A204.1 (cell line): ENCODE data around the gene CORO2B.

ENCODE experiments used
- FAIRE-seq: peaks from 2 replicates; lab custom pipeline; 2012; peaks lifted over from hg19 to GRCh38; lab: Jason Lieb, UNC

CORO2B gene

DNA sequence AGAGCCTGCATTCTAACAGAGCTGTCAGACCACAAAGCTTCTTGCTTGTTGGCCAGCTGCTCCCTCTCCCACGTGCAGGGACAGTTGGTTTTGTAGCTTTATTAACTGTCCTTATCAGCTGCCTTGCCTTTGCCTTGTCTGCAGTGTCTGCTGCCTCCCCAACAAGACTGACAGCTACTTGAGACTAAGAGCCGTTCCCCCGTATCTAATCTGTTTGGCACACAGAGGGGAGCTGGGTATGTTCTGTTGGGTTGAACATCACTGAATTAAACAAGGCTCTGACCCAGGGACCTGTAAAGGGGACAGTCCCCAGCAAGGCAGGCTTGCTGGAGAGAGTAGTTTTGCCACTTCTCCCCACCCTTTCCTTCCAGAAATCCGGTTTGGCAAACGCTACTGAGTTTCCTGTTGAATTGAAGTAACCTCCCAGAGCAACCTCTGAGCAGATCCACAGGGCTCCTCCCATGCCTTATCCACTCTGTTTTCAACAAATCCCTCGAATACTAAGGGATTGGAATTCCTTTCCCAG, 125.8 kb downstream of the CORO2B start:
- FAIRE-seq = no peak

DNA sequence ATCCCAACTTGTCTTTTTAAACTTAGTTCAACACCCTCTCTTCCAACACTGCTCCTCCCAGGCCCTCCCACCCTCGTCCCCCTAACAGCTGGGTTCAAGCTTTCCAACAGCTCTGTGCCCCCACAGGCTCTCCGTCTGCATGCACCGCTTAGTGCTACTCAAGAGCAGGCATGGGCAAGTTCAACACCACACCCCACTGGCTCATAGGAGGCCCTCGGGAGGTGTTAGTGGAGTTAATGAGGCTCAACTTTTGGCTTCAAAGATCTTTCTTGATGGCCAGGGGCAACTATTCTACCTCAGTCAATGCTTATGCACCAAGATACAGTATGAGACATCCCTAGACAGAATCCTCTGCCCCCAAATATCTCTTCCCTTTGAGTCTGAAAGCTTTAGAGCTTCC, 127.5 kb downstream of the CORO2B start:
- FAIRE-seq = no peak

DNA sequence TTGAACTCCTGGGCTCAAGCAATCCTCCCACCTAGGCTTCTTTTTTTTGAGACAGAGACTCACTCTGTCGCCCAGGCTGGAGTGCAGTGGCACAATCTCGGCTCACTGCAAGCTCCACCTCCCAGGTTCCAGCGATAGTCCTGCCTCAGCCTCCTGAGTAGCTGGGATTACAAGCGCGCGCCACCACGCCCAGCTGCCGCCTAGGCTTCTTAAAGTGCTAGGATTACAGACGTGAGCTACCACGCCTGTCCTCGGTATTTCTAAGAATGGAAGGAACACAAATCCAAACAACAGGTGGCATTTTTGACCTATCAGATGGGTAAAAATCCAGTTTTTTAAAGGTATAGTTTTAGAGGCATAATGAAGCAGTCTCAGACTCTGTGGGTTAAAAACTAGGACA, 128.1 kb downstream of the CORO2B start:
- FAIRE-seq = no peak

DNA sequence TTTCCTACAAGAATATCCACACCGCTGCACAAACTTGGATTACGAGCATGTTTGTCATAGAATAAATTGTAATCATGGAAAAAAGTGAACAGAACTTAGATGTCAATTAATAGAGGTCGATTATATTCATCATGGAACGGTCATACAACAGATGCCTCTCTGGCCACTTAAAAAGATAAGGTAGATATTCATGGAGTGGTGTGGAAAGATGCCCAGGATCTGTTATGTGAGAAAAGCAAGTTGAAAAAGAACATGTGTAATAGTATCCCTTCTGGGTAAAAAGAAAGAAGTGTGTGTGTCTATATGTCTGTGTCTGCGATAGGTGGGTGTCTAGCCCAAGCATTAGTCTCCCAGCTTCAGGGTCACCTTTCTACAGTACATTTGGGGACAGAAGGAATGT, 128.6 kb downstream of the CORO2B start:
- FAIRE-seq = no peak

DNA sequence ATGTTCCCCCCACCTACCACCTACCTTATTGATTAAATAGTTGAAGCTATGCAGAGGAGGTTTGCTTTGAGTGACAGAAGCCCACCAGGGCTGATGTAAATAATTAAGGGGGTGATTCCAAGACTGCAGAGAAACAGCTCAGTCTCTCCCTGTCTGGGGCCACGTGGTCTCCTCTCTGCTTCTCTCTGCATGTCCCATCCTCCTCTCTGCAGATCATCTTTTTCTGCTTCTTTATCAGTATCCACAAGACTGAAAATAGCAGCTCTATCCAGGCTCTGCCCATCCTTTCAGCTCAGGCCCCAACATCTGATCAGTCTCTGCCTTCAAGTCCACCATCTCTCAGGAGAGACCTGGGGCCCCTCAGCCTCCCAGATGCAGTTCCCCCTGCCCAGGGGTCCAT, 131.1 kb downstream of the CORO2B start:
- FAIRE-seq = no peak

DNA sequence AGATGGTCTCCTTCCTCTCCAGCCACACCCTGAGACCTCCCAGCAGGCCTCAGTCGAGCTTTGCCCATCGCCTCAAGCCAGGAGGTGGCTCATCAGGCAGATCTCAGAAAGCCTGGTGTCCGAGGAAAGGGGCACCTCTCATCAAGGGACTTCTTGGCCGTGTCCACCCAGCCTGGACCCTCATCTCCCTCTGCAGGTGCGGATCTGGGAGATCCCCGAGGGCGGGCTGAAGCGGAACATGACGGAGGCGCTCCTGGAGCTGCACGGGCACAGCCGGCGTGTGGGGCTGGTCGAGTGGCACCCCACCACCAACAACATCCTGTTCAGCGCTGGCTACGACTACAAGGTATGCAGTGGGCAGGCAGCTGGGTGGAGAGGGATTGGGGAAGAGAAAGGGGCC, 131.7 kb downstream of the CORO2B start:
- FAIRE-seq = no peak

DNA sequence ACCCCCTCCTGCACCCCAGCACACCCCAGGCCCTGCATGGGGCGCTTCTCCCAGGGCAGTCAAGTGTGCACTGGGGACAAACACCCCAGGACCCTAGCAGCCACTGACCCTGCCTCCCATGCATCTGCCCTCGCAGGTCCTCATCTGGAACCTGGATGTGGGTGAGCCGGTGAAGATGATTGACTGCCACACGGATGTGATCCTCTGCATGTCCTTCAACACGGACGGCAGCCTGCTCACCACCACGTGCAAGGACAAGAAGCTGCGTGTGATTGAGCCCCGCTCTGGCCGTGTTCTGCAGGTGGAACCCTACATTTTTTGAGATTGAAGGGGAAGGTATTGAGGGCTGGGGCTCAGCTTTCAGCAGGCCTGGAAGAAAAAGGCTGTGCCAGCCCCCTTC, 132.6 kb downstream of the CORO2B start:
- FAIRE-seq = no peak

DNA sequence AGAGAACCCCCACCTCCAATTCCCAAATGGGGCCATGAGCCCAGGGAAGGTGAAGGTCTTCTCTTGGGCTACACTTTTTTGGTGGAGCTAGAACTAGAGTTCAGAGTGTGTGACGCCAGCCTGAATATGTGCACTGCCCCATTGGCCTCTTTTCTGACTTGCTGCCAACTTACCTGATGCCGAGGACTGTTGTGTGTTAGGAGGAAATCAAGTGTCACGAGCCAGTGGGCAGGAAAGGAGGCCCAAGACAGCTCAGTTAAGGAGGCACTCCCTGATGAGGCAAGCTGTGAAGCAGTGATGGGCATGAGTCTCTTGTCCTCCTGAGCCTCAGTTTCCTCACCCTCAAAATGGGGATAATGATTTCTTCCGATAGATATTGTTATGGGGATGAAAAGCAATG, 134.1 kb downstream of the CORO2B start:
- no peak for FAIRE-seq

DNA sequence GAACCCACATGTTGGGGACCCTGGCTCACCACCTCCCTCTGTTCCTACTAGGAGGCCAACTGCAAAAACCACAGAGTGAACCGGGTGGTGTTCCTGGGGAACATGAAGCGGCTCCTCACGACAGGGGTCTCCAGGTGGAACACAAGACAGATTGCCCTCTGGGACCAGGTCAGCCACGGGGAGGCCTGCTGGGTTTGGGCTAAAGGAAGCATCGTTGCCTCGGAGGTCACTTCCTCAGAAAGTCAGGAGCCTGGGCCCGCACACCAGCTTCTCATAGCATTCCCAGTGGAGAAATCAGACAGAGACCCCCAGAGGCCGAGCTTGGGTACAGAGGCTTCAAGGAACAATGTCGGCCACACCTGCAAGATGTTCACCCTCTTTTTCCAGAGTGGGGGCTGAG, 135.1 kb downstream of the CORO2B start:
- FAIRE-seq = no peak

DNA sequence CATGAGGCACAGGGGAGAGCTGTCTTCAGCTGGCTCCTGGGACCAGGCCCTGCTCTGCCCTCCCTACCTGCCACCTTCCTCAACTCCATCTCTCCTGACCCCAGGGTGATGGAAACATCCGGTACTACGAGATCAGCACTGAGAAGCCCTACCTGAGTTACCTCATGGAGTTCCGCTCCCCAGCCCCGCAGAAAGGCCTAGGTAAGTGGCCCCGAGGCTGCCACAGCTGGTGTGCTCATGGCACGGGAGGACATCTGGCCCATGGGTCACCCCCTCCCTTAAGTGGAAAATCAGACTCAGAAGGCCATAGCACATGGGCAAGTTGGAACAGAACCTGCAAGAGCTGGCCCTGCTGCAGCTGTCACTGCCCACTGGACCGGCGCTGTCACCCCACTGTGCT, 136.3 kb downstream of the CORO2B start:
- no peak for FAIRE-seq

DNA sequence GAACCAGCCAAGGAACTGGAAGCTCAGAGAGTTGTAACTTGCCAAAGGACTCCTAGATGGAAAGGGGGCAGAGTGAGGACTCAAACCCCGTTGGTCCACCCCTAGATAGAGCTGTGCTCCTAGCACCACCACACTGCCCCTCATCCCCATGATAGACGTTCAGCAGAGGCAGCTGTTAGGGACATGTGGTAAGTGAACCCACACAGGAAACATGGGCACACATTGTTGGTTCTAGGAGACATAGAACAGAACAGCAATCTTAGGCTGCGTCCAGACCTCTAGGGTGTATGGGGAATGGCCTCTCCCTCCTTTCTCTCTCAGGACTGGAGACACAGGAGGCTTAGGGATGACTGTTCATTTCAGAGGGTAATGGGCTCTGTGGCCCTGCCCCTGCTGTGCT, 139.2 kb downstream of the CORO2B start:
- no peak for FAIRE-seq

DNA sequence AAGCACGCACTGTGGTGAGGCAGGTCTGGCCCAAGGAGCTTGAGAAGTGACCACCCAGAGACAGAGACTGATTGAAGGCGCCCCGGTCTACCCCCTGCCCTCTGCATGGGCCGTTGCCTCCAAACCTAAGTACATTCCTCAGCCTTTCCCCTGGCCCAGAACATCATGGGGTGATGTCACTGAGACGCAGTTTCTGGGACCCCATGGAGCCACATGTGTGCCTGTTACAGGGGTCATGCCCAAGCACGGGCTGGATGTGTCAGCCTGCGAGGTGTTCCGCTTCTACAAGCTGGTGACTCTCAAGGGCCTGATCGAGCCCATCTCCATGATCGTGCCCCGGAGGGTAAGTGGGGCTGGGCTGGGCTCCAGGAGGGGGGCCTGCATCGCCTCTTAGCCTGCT, 139.7 kb downstream of the CORO2B start:
- FAIRE-seq = no peak

DNA sequence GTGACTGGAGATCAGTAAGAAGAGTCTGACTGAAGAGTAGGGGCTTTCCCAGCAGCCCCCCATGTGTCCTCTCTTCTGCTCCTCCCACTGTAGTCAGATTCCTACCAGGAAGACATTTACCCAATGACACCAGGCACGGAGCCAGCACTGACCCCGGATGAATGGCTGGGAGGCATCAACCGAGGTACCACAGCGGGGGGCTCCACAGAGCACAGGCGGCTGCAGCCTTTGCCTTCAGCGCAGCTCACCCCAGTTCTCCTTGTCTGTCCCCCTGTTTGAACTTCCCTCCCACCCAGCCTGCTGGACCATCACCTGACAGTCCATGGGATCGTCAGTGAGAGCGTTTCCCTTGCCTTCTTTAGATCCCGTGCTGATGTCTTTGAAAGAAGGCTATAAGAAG, 140.3 kb downstream of the CORO2B start:
- no peak for FAIRE-seq

DNA sequence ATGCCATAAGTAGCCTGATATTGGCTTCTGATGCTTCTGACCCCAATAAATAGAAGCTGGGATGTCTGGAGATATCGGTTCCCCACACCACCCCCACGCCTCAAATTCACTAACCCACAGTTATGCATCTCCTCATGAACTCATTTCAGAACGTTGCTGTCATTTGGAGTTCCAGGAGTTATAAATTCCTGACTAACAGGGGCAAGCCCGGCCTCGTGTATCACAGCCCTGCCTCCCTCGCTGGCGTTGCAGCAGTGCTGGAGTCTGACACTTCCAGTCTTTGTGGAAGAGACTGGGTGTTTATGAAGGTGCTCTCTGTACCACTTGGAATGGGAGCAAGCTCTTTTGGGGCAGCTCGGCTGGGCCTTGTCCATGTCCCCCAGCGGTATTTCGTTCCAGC, 140.9 kb downstream of the CORO2B start:
- no peak for FAIRE-seq

DNA sequence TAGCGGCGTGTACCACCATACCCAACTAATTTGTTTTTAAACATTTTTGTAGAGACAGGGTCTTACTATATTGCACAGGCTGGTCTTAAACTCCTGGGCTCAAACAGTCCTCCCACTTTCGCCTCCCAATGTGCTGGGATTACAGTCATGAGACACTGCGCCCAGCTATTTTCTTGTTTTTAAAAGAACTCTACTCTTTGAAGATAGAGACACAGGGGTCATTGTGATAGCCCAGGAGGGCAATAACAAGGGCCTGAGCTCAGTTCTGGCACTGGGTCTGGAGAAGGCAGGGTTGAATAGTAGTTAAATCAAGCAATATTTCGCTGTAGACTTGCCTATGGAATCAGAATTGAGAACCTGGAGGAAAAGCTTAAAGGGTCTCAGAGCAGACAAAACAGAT, 143.1 kb downstream of the CORO2B start:
- no peak for FAIRE-seq

DNA sequence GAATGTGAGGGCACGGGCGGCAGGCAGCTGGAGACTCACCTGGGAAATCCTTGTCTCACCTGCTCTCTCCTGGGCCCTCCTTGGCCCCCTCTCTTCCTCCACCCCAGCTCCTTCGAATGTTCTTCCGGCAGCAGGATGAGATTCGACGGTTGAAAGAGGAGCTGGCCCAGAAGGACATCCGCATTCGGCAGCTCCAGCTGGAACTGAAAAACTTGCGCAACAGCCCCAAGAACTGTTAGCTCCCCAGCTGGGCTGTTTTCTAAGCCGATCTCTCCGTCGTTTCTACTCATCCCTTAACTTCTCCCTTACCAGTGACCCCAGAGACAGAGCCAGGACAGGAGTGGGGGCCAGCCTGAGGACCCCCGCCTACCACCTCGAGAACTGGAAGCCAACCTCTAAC, 146.9 kb downstream of the CORO2B start:
- no peak for FAIRE-seq

DNA sequence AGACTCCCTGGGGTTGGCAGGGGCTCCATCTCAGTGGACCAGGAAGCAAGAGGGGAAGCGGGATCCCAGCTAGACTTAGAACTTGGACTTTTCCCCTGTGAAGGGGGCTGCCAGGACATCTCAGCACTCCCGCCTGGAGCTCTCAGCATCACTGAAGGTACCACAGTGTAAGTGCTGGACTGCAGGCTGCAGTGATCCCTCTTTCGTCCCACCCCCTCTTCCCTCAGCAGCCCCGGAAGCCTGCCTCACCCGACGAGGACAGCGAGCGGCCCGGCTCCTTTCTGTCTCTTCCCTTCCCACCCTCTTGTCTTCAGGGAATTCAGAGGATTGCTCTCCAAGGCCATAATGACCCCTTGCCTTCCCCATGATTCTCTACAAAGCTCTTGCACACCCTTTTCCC, 147.5 kb downstream of the CORO2B start:
- FAIRE-seq = no peak

DNA sequence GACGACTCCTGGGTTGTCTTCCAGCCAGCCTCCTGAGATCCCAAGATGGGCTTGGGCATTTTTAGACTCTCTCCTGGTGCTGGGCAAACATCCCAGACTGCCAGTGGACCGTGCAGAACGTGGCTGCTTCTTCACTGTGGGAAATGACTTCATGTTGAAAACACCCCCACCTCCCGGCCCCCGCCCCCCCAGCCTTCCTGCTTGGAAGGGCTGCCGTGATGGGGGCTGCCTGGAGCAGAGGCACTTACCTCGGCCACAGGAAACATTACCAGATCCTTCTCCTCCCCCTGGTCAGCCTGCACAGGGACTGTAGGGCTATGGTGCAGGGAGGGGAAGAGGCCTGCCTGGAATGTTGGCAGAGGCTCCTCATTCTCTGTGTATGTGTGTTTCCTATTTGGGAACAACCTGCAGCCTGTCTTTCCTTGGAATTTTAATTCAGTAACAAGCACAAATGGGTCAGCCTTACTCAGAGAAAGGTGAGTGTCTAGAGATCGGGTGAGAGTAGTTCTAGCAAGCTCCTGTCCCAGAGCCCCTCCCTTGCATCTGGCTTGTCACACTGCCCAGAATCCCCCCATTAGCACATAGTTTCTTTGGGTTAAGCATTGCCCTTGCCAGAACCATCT, 151.1 kb downstream of the CORO2B start:
- FAIRE-seq = no peak

DNA sequence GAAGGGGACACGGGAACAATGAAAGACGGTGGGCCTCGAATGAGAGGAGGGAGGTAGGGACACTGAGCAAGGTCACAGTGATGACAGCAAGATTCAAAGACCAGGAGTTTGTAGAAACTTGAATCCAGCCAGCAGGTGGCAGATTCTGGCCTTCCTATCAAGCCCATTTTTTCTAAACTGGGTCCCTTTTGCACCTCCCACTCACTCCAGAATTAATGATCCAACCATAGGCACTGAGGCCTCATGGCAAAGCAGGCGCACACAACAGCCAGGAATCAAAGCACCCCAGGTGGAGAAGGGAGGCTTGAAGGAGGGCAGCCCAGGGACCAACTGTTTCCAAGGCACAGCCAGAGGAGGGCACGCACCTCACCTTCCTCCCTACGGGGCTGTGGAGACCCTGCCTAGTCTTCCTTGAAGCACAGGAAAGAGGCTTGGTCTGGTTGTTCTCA, 151.7 kb downstream of the CORO2B start:
- FAIRE-seq = no peak

DNA sequence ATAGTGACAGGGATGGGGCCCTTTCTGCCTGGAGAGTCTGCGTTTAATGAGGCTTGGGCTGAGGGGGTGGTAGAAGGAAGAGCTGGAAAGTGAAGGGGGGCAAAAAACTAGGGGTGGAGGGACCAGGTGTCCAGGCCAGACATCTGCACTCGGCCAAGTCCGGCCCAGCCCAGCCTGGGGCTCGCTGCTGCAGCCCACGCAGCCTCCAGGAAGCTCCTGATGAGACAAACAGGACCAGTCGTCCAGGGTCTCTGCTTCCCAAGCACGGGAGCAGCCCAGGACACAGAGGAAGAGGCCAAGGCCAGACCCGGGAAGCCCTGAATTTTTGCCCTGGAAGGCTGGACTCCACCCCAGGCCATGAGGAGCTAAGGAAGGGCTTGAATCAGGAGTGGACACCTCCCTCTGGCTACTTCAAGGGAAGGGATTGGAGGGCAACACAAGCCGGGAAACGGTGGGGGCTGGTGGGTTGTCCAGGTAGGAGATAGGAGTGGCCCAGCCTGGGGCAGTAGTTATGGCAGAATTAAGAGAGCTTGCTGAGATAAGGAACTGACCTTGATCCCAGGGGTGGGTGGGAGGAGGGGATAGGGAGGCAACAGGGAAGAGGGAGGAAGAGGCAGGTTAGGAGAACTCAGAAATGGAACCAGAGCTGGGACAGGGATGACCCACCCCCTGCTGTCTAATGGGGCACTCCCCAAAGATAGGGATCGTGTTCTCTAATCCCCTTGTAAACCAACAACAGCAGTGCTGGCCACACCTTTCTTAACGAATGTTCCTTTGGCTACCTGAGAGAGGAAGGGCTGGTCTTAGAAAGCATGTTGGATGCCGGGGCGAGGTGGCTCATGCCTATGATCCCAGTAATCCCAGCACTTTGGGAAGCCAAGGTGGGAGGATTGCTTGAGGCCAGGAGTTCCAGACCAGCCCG, 152.4 kb downstream of the CORO2B start:
- FAIRE-seq = no peak

DNA sequence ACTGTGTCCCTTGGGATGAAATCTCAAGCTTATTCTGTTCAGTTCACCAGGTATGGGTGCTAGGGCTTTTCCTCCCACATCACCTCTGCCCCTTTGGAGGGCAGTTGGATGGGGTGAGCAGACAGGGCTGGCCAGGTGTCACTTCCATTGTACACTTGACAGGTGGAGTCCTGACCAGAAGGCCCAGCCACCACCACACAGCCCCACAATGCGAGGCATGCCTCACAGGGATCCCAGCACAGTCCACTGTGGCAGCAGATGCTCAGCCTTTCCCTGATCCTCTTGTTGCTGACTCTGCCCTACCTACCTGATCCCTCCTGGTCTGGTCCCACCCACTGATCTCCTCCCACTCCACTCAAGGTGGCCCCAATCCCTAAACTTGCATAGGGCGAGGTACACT, 153.7 kb downstream of the CORO2B start:
- no peak for FAIRE-seq

DNA sequence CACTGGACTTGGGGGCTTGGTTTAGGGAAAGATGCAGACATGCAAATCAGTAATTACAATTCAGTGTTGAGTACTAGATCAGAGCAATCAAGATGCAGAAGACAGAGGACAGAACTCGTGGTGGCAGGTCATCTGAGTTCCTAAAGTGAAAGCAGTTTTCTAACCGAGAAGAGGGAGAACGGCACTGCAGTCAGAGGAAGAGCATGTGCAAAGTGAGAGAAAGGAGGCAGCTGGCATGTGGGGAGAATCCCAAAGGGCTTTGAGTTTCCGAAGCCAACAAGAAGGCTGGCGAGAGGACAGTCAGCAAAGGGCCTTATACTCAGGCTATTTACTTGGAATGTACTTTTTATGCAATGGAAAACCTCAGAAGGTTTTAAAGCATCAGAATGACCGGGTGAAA, 154.9 kb downstream of the CORO2B start:
- FAIRE-seq = no peak

DNA sequence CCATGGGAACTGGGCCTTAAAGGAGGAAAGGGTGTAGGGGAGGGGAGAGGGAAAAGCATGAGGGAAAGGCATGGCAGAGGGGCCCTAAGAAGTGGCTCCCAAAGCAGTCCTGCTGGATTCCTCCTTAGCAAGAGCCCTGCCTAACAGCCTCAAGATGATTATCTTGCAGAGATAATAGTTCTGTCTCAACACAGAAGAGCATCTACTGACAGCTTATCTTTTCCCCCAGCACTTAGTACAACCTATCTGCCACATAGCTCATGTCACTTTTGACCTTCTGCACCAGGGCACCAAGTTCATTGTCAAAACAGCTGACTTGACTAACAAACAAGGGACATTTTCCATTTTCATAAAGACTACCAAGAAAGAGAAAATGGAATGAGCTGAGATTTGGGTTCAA, 155.6 kb downstream of the CORO2B start:
- FAIRE-seq = no peak

DNA sequence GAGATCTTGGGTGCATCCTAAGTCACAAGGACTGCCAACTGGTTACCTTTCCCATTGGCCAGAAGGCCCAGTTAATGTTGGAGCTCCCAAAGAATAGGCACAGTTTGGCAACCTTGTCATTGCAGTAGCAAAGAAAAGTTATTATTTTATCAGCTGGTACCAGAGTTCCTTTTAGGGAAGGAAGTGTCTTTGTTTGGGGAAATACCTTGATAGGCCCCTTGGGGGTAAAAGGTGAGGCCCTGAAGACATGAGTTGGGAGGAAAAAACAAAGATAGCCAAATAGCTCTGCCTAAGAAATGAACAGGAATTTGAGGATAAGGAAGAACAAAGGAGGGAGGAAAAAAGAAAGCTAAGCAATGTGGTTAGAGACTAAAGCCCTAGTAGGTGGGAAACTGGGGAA, 156.1 kb downstream of the CORO2B start:
- no peak for FAIRE-seq
